Measurements from ENCODE around the gene RPL41. TPM values are rescaled to one million over a fixed set of nuclear protein-coding genes. Genes with fewer than 3 reads are reported as not detected.

Gene RPL41
- total RNA-seq, 1 experiment from 2014 or later, result 3,475 TPM

DNA sequence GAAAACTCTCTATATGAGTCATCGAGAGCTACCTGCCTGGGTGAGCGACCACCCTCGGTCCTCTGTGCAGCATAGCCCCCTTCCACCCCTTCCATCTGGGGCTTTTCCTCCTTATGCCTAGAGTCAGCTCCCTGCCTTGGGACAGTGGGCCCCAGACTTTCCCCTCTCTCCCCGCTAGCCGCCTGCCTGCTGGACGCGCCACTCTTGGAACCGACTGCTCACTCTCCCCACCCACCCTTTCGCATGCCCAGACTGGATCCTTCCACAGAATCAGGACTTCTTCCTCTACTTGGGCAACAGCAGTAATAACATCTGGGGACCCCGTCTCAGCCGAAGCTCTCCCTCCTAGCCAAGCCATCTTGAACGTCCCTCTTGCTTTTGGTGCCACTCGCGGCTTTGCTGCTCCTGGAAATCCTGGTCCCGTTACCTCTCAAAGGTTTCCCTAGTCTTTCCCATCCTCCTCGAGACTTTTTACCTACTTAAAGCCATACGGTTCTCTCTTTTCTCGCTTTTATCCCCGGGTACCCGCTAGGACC, 12.3 kb downstream of the RPL41 start:
- no TSS peak for BruUV-seq (replicated peaks)
- H3K27ac ChIP-seq (ENCODE audit: low read depth, low read length, poor library complexity, severe bottlenecking), result peak overlapping the region; percentile 74
- TF ChIP-seq, protein P1, sequence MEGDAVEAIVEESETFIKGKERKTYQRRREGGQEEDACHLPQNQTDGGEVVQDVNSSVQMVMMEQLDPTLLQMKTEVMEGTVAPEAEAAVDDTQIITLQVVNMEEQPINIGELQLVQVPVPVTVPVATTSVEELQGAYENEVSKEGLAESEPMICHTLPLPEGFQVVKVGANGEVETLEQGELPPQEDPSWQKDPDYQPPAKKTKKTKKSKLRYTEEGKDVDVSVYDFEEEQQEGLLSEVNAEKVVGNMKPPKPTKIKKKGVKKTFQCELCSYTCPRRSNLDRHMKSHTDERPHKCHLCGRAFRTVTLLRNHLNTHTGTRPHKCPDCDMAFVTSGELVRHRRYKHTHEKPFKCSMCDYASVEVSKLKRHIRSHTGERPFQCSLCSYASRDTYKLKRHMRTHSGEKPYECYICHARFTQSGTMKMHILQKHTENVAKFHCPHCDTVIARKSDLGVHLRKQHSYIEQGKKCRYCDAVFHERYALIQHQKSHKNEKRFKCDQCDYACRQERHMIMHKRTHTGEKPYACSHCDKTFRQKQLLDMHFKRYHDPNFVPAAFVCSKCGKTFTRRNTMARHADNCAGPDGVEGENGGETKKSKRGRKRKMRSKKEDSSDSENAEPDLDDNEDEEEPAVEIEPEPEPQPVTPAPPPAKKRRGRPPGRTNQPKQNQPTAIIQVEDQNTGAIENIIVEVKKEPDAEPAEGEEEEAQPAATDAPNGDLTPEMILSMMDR (conservative IDR thresholded peaks at IDR 0.05; ENCODE audit: low read depth, low read length), result no peak
- TF ChIP-seq EZH2 (IDR thresholded peaks at IDR 0.05; ENCODE audit: borderline replicate concordance, low read depth, low read length, poor library complexity, severe bottlenecking), result no peak

DNA sequence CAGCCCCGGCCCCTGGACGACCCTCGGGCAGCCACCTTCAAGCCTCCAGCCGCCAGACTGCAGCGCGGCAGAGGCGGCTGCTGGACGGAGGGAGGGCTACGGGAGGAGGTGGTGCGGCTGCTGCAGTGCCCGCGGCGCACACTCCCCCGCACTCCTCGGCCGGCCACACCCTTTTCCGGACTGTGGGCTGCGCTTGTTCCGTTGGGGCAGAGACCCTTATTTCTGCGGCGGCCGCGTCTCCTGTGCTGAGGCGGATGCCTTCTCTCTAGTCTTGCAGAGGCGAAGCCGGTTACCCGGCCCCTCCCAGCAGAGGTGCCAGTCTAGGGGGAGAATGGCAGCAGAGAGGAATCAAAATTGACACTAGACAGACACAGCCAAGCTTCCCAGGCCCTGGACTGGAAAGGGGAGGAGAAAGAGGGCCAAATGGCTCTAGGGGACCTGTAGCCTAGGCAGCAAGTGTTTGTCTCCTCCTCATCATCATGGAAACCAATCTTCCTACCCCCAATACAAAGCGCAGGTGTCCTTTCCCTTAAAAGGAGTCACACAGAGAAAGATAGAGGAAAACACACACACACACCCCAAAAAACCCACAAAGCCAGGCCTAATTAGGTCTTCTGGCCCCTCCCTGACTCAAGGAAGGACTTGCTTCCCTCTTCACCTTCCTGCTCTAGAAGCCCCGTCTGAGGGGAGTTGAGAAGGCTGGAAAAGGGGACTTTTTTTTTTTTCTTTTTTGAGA, 12.9 kb downstream of the RPL41 start:
- Histone ChIP-seq H3K4me3 (ENCODE audit: low read depth, low read length, poor library complexity, severe bottlenecking) (peak overlapping the region; percentile 72), H3K9me3 (ENCODE audit: low read depth, low read length, poor library complexity, severe bottlenecking) (no peaks in the 10 kb centered on the region), H3K27ac (ENCODE audit: low read depth, low read length, poor library complexity, severe bottlenecking) (peak overlapping the region; percentile 74), H3K4me1 (ENCODE audit: insufficient read depth, low read length, poor library complexity, severe bottlenecking) (peaks cover 21% of the 10 kb centered on the region), H3K36me3 (ENCODE audit: insufficient read depth, low read length, poor library complexity, severe bottlenecking) (peaks cover 37% of the 10 kb centered on the region), H3K27me3 (replicated peaks; ENCODE audit: insufficient read depth, low read depth, low read length, poor library complexity) (no peaks in the 10 kb centered on the region)
- TF ChIP-seq, protein P1 (conservative IDR thresholded peaks at IDR 0.05; ENCODE audit: low read depth, low read length), result no peak
- peak; percentile 67 for DNase-seq (ENCODE audit: low spot score)
- intact Hi-C loops (cut with micrococcal nuclease; ENCODE audit: unreplicated experiment), result loop anchor here (2.0 kb wide), 1 partner anchor 27 kb away; no protein-coding TSS in a partner anchor
- no TSS peak for BruUV-seq (replicated peaks)
- POLR2A ChIA-PET (ENCODE audit: low non-redundant PET), result interaction anchor here (0.6 kb wide), 1 partner anchor 28 kb away, joined by 5 read pairs; no protein-coding TSS in a partner anchor
- CTCF ChIA-PET, result interaction anchor here (0.7 kb wide), 1 partner anchor 60 kb away, joined by 3 read pairs; the partner anchor contains the start of gene SMARCC2

More for the DNA sequence above, 12.3 kb downstream of the RPL41 start:
- intact Hi-C loops (cut with micrococcal nuclease; ENCODE audit: unreplicated experiment), result loop anchor here (2.0 kb wide), 1 partner anchor 28 kb away; no protein-coding TSS in a partner anchor
- Histone ChIP-seq H3K4me1 (ENCODE audit: insufficient read depth, low read length, poor library complexity, severe bottlenecking) (peaks cover 21% of the 10 kb centered on the region), H3K36me3 (ENCODE audit: insufficient read depth, low read length, poor library complexity, severe bottlenecking) (peaks cover 31% of the 10 kb centered on the region), H3K27me3 (replicated peaks; ENCODE audit: insufficient read depth, low read depth, low read length, poor library complexity) (no peaks in the 10 kb centered on the region), H3K9me3 (ENCODE audit: low read depth, low read length, poor library complexity, severe bottlenecking) (no peaks in the 10 kb centered on the region), H3K4me3 (ENCODE audit: low read depth, low read length, poor library complexity, severe bottlenecking) (peak overlapping the region; percentile 72)
- CTCF ChIA-PET, result interaction anchor here (0.7 to 1.7 kb wide), 3 partner anchors 11 to 61 kb away, joined by 3 to 15 read pairs (median 13); partner anchors contain the start of genes SMARCC2 and ZC3H10
- POLR2A ChIA-PET (ENCODE audit: low non-redundant PET), result interaction anchor here (0.6 kb wide), 1 partner anchor 28 kb away, joined by 5 read pairs; no protein-coding TSS in a partner anchor
- peak; percentile 51 for DNase-seq (ENCODE audit: low spot score)

DNA sequence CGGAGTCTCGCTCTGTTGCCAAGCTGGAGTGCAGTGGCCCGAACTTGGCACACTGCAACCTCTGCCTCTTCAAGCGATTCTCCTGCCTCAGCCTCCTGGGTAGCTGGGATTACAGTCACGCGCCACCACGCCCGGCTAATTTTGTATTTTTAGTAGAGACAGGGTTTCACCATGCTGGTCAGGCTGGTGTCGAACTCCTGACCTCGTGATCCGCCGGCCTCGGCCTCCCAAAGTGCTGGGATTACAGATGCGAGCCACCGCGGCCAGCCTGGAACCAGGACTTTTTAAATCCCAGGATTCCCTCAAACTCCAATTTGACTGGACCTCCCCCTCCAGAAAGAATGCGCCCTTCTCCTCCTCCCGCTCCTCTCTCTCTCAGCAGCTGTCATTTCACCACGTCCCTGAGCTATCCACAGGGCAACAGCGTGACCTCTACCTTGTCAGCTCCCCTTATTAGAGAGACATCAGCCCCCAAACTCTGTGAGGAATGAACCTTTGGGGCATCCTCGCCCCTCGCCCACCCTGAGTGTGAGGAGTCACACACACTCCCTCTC, 13.6 kb downstream of the RPL41 start:
- POLR2A ChIA-PET (ENCODE audit: low non-redundant PET), result no interaction called here
- Histone ChIP-seq H3K36me3 (ENCODE audit: insufficient read depth, low read length, poor library complexity, severe bottlenecking) (peaks cover 42% of the 10 kb centered on the region), H3K27ac (ENCODE audit: low read depth, low read length, poor library complexity, severe bottlenecking) (no peak overlapping the region), H3K9me3 (ENCODE audit: low read depth, low read length, poor library complexity, severe bottlenecking) (no peaks in the 10 kb centered on the region), H3K27me3 (replicated peaks; ENCODE audit: insufficient read depth, low read depth, low read length, poor library complexity) (no peaks in the 10 kb centered on the region), H3K4me3 (ENCODE audit: low read depth, low read length, poor library complexity, severe bottlenecking) (peak overlapping the region; percentile 72), H3K4me1 (ENCODE audit: insufficient read depth, low read length, poor library complexity, severe bottlenecking) (peaks cover 21% of the 10 kb centered on the region)
- TF ChIP-seq EZH2 (IDR thresholded peaks at IDR 0.05; ENCODE audit: borderline replicate concordance, low read depth, low read length, poor library complexity, severe bottlenecking), result no peak
- TF ChIP-seq, protein P1 (conservative IDR thresholded peaks at IDR 0.05; ENCODE audit: low read depth, low read length), result no peak
- no TSS peak for BruUV-seq (replicated peaks)
- CTCF ChIA-PET, result no interaction called here
- intact Hi-C loops (cut with micrococcal nuclease; ENCODE audit: unreplicated experiment), result loop anchor here (2.0 kb wide), 1 partner anchor 27 kb away; no protein-coding TSS in a partner anchor
- DNase-seq (ENCODE audit: low spot score), result no peak
